22Rv1 (cell line): ENCODE results near the gene NLK.

Experiments
- CTCF ChIP-seq: fragments of 450-650 bp; IDR thresholded peaks from 2 replicates; pipeline ENCODE4 v1.5.1; 2017; ENCODE audit warnings: mild to moderate bottlenecking
- ZFX ChIP-seq: fragments of 450-650 bp; IDR thresholded peaks from 2 replicates; pipeline ENCODE4 v1.6.1; 2017; ENCODE audit warnings: antibody characterized with exemption, borderline replicate concordance

- TF ChIP-seq CTCF (no peak), ZFX (no peak)
These were observed 202.0 kb downstream of the NLK start for GRCh38 chr17:28244446-28244845.
